NCI-H460 (cell line): ENCODE results near the gene ALDH3B2. TPM values are rescaled to one million over a fixed set of nuclear protein-coding genes. Genes with fewer than 3 reads are reported as not detected.
"Not testable (repeated sequence)": the region's sequence is repeated elsewhere in the genome, so short reads cannot be mapped to it uniquely, and the experiment has no call there.

Experiments used
- DNase-seq: peaks from one replicate; pipeline ENCODE4 v3.0.0-alpha.2; 2016; ENCODE audit warnings: low read depth; ENCODE audit errors: extremely low read depth
- total RNA-seq: library from RNA; depleted of rRNA; stranded (reverse); fragments of >200 nt; shearing (Covaris generic); gene quantifications from 2 replicates; pipeline ENCODE4 v1.2.3, GENCODE V29; 2014

The ALDH3B2 gene
- total RNA-seq, 1 experiment from 2014 or later, result not detected

DNA sequence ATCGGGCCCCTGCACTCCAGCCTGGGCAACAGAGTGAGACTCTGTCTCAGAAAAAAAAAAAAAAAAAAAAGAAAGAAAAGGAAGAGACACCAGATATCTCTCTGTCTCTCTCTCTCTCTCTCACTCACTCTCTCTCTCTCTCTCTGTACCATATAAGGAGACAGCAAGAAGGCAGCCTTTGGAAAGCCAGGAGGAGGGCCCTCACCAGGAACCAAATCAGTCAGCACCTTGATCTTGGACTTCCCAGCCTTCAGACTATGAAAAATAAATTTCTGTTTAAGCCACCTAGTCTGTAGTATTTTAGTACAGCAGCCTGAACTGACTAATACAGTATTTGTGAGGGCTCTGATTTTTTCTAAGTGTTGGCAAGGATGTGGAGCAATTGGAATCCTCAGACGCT is 13.6 kb upstream of the ALDH3B2 start:
- no peak for DNase-seq

DNA sequence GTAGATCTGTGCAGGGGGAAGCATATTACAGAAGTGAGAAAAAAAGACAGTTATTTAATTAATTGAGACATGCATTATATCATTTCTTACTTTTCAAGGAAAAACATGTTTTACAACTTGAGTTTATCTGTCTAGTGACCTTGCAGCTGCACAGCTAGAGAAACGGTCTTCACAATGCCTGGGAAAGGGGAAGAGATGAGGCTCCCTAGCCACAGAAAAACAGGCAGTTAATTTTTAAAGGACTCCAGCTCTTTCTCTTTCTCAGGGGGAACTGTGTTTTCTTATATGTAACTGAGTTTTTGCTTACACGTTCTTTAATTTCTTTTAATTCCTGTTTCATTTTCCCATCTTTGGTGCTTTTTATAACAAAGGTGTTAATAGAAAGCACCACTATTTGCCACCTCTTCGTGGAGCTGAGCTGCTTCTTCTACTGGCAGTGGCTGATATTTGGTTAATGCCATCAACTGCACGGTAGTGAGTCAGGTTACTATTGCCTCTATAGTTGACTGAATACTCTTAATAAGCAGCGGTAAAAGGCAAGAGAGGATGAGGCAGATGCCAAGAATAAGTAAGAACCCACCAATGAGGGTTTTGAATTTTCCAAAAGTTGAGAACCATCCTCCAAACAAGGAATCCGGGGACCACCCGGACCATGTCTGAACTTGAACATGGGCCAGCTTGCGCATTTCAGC is 11.4 kb upstream of the ALDH3B2 start:
- not testable (repeated sequence) for DNase-seq

DNA sequence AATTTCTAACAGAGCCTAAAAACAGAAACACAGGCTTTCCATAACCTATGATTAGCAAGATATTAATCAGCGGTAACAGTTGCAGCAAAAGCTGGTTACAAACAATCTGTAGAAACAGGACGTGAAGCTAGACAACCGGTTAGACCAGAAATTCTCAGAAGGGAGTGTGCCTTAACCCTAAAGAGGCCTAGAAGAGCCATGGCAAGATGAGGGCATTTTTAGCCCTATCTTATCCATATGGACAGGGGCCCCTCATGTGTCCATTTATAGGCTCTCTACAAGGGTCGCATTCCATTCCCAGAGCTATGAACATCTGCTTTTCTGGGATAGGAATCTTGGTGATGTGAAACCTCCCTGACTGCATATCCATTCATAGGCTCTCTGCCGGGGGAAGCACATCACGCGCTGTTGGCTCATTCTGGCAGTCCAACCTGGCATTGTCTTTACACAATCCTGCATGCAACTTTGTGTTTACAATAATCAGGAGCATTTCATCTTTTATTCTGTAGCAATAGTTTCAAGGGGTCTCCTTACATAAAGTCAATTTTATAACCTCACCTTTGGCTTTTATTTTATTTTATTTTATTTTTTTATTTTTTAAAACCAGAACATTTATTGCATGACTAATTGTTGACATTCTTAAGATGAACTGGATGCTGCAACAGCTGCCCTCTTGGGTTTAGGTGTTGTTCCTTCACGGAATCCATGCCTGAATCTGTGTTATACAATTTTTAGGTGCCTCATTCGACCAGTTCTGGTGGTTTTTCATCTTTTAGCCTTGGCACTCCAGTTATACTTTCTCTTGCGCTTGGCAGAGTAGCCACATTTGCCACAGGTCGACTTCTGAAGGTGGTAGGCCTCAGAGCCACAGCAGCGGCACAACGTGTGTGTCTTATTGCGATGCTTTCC is 8.0 kb upstream of the ALDH3B2 start:
- not testable (repeated sequence) for DNase-seq

DNA sequence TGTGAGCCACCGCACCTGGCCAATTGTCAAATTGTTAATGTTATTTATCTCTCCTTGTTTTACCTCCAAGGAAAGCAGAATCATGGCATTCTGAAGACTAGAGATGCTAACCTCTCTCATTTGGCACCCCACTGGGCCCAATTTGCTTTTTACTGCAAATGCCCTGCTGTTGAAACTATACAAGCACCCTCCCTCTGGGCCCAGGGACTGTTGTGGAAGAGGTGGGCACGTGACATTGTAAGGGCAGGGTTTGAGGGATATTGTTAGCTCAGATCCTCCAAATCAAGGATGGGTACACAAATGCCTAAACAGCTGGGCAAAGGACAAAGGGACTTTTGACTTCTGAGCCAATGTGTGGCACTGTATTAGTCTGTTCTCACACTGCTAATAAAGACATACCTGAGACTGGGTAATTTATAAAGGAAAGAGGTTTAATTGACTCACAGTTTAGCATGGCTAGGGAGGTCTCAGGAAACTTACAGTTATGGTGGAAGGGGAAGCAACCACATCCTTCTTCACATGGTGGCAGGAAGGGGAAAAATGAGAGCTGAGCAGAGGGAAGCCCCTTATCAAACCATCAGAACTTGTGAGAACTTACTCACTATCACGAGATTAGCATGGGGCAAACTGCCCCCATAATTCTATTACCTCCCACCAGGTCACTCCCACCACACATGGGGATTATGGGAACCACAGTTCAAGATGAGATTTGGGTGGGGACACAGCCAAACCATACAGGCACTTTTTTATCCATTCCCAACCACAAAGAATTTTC is 6.5 kb upstream of the ALDH3B2 start:
- DNase-seq, result no peak

DNA sequence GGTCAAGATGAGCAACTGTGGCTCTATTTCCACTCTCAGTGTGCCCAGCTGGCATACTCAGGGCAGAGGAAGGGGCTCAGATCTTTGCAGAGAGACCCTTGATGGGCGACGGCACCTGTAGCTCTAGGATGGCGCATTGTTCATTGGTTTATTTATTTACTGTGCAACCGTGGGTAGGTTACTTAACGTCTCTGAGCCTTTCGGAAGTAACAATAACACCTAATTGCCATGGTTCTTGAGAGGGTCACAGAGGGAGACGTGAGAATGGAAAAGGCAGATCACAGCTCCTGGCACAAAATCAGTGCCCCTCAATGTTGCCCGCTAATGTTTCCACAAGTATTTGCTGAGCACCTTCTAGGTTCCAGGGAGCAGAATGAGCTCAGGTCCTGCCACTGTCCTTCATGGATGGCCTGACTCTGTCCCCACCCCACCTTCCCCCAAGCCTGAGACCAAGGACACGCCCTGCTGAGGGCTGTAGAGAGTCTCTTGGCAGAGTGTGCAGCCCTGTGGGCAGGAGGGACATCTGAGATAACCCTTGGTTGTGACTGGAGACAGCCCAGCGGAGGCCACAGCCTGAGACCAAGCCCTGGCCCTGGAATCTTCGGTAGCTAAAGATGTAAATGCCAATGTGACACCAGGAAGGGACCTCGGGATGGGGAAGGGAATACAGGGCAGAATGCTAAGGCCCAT is 780 bp upstream of the ALDH3B2 start:
- DNase-seq, result no peak

DNA sequence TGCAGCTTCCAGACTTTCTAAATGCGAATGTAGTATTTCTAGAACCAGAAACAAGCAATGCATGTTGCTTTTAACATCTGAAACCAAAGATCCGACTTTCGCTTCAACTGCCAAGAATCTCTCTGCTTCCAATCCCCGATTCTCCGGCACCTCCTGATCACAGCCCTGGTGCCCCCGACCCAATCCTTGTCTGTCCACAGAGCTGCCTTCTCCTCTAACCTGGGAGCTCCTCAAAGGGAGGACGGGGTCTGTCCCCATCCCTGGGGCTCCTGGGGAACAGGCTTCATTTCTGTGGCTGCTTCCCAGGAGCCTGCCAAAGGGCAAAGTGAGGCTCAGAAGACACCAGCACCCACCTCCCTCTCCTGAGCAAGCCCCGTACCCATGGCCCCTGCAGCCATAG is 521 bp downstream of the ALDH3B2 start:
- no peak for DNase-seq

DNA sequence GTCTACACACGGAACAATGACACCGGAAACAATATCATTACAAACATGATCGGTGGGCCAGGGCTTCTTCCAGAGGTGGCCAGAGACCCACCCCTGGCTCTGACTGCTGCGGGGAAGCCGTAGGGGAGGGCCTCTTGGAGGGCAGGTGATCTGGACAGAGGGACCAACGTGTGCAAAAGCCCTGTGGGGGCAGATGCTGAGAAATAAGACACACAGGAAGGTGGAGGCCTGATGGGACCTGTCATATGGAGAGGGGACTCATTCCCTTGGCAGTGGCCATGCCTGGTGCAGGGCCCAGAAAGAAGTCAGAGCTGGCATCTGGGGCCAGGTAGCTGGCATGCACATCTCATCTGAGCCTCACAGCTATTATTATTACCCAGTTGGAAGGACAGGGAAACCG is 1.1 kb downstream of the ALDH3B2 start:
- DNase-seq, result no peak

DNA sequence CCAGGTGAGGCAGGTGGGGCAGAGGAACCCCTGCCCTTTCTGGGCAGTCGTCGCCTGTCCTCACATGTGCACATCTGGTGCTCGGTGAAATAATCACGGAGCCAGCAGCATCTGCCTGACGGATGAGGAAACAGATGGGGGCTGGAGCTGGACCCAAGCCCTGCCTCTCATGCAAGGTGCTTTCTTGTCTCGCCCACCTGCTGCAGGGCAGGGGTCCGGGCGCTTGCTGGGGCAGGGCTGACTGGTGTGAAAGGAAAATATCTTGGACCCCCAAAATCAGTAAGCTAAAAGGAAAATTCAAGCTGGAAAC is 3.3 kb downstream of the ALDH3B2 start:
- no peak for DNase-seq

DNA sequence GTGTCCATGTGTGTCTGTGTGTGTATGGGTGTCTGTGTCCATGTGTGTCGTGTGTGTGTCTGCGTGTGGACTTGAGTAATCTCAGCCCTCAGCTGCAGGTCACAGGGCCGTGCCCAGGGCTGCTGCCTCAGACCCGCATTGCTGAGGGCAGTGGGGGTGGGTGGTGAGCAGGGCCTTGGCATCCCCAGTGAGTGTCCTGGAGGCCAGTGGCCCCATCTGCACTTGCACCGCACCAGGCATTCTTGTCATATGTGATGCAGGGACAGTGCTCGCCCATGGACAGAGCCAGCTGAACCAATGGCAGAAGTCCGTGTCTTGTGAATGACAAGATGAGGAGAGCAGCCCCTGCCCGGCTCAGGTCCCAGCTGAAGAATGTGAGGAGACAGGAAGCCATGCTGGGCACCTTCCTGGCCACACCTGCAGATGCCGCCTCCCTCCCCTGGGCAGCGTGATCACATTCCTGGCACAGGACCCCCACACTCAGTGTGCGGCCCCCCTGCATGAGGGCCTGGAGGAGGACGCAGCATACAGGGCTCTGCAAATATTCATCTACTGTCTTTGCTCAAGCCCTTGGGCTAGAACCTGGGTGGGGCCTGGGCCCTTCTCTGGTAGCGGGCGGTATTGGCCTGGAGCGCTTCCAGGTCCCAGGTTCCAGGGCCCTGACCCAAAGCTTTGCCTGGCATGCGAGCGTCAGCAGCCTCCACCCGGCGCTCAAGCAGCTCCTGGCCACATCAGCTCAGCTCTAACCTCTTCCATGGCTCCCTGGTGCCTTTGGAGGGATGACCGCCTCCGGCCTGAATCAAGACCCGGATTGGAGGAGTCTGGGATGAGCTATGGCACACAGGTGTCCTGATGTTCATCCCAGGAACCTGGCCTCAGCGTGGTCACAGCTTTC is 3.9 kb downstream of the ALDH3B2 start:
- DNase-seq, result no peak

DNA sequence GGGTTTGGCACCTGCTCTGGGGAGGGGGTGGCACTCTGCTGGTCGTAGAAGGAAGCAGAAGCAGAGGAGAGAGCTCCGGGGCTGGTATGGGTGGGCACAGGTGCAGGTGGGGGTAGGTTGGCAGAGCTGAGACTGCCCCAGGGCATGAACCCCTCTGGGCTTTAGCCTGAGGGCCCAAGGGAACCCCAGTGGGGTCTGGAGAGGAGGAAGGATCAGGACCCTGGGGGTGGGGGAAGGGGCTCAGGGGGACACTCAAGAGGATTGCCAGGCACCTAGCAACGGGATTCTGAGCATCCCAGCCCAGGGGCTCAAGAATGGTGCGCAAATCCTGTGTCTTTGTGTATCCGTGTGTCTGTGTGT is 6.3 kb downstream of the ALDH3B2 start:
- DNase-seq, result no peak

DNA sequence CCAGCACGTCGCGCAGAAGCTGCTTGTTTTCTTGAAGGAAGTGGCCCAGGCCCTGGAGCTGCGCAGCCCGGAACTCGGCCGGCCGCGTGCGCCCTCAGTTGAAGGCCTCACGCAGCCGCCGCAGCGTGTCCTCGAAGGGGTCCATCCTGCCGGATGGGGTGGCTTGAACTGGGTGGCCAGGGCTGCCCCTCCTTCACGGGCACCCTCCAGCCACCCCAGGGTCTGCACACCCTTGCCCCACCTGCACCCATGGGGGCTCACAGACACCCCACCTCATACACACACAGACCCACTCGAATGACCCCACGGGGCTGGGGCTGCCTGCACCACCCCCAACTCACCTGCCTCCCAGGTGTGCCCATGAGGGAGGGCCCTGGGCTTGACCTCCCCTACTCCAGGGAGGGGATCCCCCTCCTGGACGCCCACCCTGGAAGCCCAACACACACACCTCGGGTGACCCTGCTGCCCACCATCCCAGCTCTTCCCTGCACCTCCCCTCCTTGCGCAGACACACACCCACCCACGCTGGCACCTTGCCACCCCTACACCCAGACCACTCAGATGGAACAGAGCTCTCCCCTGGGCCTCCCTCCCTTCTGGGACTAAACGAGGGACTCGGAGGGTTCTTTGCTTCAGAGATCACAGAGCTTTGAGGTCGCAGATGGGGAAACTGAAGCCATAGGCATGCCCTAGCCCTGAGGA is 6.8 kb downstream of the ALDH3B2 start:
- DNase-seq, result no peak

DNA sequence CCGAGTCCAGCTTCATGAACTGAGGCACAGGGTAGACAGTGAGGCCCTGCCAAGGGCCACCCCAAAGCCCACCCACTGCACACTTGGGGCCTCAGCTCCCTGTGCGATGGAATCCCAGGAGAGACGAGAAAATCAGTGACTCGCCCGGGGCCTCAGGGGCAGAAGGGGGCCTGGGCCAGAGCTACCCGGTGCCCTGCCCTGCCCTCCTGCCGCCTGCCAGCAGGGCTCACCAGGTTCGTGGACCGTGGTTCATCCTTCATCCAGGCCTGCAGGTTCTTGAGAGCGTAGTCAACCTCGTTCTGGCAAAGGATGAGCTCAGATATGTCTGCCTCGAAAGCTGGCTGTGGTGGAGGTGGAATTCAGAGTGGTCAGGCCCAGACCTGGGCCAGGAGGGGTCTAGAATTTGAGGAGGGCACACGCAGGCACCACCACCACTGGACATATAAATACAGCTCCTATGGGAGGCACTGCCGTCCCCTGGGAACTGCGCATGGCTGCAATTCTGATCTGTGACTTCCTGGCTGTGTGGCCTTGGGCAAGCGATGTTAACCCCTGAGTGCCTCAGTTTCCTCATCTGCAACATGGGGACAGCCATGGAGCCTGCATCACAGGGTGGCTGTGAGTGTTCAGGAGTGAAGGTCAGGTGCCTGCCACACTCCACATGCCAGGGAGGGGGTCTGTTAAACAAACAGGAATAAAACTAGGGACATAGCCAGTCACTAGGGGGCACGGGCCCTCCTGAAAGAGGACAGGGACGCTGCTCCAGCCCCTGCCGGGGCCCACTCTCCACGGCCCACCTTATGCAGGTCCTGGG is 7.5 kb downstream of the ALDH3B2 start:
- DNase-seq, result no peak

DNA sequence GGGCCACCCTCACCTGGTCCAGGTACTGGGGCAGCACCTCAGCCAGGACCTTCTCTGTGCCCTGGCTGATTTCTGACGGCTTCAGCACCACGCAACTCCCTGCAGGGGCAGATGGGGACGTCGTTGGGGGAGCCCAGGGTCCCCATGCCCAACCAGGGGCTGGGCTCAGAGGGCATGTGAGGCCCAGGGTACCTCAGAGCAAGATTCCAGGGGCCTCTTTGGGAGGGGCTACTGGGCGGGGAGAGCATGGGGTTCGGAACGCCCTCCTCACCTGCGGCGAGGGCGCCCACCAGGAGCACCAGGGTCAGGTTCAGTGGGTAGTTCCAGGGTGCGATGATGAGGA is 8.1 kb downstream of the ALDH3B2 start:
- DNase-seq, result no peak

DNA sequence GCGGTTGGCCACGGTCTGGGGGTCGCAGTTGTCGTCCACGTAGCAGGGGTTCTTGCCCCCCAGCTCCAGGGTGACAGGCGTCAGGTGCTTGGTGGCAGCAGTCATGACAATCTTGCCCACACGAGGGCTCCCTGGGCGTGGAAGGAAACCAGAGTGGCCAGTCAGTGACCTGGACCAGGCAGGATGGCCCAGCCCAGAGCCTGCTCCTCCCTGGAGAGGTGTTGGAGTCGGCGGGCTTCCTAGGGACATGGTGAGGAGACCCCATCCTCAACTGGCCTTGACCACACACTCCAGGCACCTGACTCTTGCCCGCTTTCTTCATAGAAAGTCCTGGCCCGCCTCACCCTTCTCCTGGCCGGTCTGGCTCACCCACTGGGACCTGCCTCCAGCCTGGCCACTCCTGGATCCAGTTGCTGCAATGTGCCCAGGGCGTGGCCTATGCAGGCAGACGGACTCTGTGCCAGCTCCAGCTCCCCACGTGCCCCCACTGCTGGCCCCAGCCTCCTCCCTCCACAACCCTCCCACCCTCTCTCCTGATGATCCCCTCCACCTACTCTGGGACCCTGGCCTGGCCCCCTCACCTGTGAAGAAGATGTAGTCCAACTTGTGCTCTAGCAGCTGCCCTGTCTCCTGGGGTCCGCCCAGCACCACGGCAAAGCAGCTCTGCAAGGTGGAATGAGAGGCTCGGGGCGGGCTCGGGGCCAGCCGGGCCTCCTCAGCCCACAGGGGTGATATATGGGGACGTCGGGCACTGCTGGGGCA is 8.7 kb downstream of the ALDH3B2 start:
- no peak for DNase-seq

DNA sequence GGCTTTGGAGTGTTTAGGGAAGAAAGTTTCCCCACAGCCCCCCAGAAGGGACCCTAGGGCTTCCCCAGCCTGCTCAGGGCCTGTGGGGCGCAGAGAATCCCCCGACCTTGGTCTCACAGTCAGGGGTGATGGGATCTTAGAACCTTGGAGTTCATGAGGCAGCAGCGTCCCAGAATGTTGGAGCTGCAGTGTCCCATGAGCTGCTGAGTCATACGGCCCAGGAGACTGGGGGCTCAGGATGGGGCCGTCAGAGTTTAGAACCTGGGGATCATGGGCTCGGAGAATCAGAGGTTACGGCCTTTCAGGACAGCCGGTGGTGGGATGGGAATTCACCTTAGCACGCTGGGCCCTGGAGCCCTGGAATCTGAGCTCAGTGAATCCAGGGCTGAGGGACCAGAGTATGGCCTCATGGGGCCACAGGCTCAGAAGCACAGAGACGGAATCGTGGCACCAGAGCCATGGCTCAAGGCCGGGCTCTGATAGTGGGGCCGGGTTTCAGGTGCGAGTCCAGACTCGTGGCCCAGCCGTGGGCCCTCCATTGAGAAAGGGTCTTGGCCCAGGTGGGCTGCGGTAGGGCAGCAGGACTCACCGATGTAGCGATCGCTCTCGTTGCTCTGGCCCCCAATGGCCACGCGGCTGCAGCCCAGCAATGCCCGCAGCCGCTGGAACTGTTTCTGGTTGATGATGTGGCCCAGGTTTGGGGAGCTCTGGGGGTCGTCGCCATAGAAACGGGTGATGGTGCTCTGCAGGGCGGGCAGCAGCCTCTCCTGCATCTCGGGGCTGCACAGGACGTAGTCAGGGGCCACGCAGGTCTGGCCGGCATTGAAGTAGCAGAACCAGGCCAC is 9.5 kb downstream of the ALDH3B2 start:
- DNase-seq, result no peak

DNA sequence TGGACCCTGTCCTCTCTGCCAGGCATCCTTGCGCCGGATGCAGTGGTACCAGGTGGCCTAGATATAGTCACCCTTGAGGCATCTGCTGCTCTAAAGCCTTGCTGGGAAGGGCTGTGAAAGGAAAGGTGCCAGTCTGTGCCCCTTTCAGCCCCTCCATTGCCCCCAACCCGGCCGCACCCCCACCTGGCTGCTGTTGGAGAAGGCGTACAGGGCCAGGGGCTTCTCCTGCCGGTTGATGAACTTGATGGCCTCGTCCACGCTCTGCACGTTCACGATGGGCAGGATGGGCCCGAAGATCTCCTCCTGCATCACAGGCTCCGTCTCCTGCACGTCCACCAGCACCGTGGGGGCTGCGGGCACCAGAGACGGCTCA is 10.2 kb downstream of the ALDH3B2 start:
- DNase-seq, result no peak
